ENCODE data around the gene ROCK2.

The ROCK2 gene

DNA sequence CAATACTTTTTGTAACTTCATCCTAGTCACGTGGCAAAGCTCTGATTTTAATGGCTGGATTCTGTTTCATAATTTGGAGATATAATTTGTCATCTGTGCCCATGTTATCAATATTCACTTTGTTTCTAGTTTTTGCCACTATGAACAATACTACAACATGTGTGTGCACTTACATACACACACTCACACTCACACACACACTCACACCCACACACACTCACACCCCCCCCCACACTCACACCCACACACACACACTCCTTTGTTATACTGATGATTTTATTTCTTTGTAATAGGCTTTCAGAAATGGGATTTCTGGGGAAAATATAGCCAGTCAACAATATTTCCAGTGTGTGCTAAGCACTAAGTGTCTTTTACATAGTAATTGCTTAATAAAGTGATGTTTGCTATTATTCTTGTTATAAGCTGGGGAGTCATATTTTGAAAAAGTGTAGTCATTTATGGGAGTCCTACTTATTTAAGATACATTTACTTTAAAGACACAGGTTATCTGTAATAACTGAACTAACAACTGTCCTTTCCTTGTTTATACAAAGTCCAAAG is 22.8 kb upstream of the ROCK2 start:
- DNase-seq (ENCODE audit: low read depth in 2 of 2) = no peak

DNA sequence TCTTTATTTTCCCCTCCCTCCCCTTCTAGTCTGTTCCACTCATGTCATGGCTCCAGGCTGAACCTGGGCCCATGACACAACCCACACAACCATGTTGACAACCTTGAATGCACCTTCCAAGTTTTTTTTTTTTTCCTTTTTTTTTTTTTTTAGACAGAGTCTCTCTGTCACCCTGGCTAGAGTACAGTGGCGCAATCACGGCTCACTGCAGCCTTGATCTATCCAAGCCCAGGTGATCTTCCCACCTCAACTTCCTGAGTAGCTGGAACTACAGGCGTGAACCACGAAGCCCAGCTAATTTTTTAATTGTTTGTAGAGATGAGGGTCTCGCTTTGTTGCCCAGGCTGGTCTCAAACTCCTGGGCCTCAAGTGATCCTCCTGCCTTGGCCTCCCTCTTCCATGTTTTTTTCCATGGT is 21.9 kb upstream of the ROCK2 start:
- DNase-seq (ENCODE audit: low read depth in 2 of 2) = no peak

DNA sequence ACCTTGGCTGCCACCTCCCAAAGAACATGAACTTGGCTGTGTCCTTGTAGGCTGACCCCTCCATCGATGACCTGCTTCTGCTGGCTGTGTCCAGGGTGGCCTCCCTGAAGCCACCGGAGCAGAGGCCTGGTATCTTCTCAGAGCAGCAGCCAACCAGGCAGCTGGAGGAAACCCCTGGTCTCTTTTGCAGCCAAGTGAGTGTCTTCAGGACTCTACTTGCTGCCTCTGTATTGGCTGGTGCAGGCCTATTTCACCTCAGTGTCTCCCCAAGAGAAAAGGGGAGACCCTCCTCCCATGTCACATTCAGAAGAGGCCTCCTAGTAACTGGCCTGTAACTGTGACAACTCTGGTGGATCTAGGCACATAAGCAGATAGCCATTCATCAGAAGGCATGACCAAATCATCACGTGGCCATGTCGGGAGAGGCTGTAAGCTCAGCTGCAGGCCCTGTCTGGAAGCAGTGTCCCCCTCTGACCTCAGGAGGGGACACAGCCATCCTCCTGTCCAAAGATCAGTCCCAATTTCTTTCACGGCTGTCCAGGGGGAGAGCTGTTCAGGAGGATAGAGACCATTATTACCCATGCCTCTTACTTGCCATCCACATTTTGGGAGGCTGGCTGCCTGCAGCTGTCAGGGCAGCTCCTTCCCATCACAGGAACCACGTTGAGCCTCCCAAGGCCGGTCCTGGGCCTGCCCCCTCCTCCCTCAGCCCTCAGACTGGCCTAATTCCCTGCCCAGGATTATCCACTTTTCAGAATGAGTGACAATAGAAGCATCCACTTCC is 20.9 kb upstream of the ROCK2 start:
- DNase-seq (ENCODE audit: low read depth in 2 of 2) = no peak

DNA sequence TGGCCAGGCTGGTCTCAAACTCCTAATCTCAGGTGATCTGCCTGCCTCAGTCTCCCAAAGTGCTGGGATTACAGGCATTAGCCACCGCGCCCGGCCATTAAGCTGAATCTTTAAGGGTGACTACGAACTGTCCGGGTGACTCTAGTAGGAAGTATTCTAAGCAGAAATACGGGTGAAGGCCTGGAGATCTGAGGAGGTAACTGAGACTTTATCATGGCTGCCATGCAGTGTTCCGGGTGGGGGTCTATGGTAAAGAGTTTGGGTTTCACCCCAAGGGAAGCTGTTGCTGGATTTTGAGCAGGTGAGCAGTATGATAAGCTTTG is 20.1 kb upstream of the ROCK2 start:
- no peak for DNase-seq (ENCODE audit: low read depth in 2 of 2)

DNA sequence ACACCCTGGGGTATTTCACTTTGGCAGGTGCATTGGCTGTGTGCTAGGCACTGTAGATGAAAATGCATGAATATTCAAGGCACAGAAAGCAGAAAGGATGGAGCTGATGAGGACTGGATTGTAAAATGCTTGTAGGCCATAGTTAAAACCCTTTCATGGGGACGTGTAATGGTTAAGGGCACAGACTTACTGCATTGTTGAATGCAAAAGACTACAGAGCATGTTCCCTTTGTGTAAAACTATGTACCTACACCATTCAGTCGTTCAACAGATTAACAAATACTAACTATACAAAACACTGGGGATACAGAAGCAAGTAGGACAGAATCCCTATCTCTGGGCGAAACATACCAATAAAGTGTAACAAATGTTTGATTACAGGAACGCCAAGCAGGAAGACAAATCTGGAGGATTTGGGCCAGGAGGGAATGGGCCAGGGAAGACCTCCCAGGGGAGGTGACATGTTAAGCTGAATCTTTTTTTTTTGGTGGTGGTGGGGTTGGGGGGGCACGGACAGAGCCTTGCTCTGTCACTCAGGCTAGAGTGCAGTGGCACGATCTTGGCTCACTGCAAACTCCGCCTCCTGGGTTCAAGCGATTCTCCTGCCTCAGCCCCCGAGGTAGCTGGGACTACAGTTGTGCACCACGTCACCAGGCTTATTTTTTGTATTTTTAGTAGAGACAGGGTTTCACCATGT is 19.6 kb upstream of the ROCK2 start:
- no peak for DNase-seq (ENCODE audit: low read depth in 2 of 2)

DNA sequence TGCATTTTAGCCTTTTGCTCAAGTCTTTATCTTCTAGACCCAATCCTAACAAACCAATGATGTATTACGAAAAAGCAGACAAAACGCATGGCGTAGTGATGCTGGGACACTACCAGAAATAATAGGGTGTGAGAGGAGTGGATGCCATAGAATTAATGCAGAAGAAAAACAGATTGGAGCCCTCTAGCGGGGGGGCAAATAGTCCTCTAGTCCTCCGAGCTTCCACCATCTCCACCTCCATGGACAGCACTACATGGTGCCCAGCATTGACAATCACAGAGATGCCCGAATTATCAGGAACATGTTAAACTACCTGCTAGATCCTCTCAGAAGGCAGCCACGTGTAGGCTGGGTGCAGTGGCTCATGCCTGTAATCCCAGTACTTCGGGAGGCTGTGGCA is 15.4 kb upstream of the ROCK2 start:
- DNase-seq (ENCODE audit: low read depth in 2 of 2) = no peak

DNA sequence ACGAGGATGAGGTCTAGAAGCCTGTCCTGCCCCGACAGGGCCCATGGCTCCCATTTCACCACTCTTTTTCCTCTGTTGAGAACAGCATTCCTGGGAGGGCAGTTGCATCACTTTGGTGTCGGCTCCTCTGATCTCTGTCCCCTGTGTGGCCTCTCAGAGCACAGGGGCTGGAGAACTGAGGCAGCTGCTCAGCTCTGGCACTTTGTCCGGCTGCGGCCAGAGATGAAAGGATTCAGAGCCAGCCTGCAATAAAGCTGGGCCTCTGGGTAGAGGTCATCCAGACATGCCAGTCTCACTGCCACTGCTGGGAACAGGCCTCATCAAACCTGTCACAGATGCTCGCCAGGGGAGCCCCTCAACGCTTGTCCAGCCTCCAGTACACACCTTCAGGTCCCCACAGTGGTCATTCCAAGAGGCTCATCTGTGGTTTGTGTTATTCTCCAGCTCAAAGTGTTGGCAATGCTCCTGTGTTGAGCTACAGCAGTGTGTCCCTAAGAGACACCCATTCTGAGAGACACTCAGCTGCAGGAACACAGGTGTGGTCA is 13.1 kb upstream of the ROCK2 start:
- no peak for DNase-seq (ENCODE audit: low read depth in 2 of 2)

DNA sequence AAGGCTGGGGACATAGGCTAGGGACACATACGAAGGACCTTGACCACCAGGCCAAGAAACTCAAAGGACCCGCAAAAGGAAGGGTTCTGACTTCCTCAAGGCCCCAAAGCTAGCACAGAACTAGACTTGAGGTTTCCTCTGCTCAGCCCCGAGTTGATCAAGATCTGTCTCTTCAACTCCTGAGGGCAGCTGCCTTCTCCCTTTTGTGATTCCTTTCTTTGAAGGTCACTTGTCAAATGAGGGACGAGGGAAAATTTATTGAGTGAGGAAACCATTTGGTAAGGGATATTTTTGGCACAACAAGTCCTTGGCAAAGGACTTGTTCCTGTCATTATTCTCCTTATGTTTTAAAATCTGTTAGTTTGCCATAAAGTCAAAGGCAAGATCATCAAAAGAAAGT is 12.3 kb upstream of the ROCK2 start:
- DNase-seq (ENCODE audit: low read depth in 2 of 2) = no peak

DNA sequence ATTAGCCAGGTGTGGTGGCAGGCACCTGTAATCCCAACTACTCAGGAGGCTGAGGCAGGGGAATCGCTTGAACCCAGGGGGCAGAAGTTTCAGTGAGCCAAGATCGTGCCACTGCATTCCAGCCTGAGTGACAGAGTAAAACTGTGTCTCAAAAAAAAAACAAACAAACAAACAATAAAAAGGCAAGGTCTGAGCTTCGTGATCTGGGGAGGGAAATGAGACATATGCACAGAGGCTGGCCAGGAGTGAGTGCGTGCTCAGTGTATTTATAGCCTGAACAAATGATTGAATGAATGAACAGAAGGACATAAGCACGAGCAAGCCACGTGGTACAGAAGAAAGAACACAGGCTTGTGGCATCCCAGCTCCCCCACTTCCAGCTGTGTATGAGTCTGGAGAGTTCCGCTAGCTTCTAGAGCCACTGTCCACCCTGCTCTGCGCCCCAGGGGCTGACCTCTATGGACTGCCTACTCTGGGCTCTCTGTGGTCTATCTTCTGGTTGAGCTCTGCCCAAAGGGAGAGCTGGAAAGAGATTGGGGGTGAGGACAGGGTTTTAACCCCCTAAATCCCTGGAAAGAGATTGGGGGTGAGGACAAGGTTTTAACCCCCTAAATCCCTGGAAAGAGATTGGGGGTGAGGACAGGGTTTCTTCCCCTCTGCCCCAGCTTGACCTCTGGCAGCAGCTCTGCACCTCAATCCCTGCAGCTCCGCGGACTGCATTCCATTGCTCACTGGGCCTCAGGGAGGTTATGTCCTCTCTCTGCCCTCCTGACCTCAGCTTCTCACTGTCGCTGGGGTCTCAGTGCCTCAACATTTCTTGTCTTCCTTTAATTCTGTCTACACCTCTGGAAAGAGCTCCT is 11.0 kb upstream of the ROCK2 start:
- no peak for DNase-seq (ENCODE audit: low read depth in 2 of 2)

DNA sequence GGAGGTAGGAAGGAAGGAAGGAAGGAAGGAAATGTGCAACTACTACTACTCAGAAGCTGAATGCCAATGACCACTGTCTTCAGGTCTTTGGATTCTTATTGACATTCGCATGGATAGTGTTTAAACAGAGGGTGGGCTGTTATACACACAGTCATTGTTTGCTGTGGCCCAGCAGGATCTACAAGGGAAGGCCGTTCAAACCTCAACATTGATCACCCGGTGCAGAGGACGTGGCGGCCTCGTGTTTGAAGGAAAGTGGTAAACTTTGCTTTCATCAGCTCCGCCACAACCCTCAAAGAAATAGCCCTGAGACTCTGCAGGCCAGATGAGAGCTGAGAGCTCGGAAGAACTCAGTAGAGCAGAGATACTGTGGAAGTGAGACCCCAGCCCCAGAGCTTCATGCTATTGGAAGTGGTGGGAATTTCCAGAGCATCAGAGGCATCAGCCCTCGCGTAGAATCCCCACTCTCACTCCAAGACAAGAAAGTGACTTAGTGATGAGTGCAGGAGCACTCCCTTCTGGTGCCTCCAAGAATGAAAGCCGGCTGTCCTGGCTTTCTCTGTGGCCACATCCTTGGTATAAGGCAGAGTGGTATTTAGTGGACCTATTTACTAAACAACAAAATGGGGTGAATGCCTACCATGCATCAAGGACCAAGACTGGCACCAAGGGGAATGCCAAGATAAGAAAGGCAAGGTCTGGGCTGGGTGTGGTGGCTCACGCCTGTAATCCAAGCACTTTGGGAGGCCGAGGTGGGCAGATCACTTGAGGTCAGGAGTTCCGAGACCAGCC is 10.1 kb upstream of the ROCK2 start:
- DNase-seq (ENCODE audit: low read depth in 2 of 2) = no peak

DNA sequence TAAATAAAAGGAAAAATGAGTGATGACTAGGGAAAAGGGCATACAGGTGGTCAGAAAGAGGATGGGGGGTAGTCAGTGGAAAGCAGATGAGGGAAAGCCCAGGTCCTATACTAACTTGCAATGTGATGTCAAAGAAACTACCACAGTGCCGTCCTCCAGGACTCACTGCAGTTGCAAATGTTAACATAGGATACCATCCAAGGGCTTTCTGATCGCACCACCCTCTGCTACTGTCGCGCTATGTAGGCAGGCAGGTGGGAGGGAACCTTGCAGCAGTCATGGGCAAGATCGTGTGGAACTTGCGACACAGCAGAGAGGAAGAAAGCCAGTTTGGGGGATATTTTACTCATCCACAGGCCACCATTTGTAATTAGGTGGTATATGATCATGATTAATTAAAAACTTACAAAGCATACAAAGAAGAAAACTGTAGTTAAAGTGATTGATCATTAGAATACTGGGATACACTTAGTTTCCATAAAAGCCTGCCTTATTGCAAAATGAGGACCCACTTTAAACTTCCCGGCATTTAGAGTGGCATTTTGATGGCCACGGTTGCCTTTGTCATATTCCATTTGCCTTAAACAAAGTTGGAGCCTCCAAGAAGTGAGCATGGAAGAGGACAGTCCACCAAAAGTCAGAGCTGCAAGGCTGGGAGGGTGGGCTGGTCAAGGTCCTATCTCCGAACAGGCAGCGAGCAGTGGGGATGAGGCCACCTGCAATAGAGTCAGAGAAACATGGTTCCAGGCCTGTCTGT is 8.5 kb upstream of the ROCK2 start:
- no peak for DNase-seq (ENCODE audit: low read depth in 2 of 2)

DNA sequence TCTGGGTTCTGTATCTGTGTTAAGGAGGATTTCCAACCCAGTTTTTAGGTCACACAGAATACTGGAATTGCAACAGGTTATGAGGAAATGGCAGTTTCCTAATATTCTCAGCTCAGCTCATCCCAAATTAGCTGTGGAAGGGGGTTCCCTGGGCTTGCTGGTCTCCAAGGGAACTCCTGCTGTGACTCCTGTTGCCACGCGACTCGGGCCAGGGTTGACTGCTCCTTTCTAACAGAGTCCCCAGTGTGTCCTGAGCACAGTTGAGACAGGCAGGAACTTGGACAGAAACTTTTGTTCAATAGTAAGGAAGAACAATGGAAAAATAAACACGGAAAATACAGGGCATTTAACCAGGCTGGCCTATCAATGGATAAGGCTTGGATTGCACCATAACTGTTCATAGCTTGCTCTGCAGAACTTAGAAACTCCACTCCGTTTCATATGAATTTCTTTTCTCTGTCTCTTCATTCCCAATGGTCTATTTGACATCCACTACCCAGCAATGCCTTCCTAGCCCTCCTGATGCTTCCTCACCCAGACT is 3.8 kb upstream of the ROCK2 start:
- DNase-seq (ENCODE audit: low read depth in 2 of 2) = no peak

DNA sequence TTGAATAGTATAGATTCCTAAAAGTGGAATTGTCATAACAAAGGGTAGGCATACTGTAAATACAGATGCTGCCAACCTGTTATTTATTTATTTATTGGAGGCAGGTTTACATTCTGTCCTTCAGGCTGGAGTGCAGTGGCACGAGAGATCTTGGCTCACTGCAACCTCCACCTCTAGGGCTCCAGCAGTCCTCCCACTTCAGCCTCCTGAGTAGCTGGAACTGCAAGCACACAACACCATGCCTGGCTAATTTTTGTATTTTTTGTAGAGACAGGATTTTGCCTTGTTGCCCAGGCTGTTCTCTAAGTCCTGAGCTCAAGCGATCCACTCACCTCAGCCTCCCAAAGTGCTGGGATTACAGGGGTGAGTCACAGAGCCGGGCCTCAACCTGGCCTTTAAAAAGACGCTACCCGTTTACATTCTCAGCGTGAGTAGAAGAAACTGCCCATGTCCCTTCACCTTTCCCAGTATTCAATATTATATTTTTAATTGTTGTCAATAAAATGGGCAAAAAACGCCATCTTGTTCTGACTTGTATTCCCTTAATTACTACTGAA is 3.0 kb upstream of the ROCK2 start:
- no peak for DNase-seq (ENCODE audit: low read depth in 2 of 2)

DNA sequence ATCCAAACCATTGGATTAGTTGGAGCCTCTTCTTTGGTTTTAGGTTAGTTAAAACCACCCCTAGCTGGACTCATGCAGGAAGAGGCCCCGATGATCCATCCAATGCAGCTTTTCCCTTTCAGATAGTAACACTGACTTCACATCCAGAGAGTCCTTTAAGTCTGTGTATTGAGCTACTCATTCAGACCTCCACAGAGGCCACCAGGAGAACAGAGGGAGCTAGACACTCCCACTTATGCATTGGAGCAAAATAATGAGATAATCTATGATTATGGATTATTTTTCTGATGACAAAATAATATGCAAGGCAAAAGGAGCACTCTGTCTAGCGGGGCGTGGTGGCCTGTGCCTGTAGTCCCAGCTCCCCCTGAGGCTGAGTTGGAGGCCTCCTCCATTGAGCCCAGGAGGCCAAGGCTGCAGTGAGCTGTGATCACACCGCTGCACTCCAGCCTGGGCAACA is 1.6 kb upstream of the ROCK2 start:
- no peak for DNase-seq (ENCODE audit: low read depth in 2 of 2)

DNA sequence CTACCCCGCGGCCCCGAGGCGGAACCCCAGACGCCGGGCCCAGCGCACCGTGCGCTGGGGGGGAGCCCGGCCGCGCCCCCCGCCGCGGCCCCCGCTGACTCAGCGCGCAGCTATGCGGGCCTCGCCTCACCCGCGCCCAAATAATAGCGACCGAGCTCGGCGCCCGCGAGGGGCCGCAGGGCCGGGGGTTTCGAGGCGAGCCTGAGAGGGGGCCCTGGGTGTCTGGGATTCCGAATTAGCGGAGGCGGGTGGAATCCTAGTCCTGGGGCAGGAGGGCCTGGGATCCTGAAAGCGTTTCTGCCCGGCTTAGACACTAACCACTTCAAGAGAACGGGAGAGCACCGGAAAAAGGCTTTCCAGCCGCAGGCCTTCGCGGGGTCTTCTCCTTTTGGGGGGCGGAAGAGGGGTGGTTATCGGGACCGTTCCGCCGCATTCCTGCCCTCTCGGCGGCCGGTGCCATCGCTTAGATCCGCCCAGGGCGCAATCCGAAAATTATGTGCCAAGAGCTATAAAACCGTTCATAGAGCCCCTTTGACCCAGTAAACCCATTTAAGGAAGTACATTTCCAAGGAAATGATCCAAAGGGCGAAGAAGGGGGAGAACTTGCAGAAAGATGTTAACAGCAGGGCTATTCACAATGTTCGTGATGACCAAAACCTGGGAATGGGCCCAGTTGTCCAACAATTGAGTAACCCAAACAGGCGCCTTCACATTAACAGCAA is 681 bp upstream of the ROCK2 start:
- DNase-seq (ENCODE audit: low read depth in 2 of 2) = no peak

DNA sequence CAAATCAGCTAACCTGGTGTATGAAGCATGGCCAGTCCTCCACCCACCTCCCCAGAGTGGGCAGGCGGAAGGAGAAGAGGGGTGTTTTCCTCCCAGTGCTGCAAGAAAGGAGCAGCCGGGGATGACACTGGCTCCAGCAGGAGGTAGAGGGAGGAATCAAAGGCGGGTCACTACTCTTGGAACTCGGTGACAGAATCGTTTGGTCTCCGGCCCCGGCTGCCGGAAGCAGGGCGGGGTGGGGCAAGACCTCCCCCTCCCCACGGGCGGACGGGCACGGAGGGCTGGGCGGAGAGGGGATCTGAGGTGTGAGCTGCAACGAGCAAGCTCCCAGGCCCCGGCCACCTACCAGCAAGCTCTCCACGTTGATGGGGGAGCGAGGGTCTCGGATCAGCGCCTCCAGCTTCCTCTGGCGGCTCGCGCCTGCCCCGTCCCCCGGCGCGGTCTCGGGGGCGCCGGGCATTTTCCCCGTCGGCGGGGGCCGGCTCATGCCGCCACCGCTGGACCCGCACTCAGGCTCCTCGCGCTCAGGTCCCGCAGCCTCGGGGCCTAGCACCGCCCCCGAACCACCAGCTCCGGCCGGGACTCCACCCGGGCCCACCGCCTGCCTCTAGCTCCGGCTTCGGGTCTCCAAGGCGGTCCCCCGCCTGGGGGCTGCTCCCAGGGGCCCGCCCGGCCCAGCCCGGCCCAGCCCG is 640 bp downstream of the ROCK2 start:
- peak; percentile 2 to 12 for DNase-seq (ENCODE audit: low read depth in 2 of 2)

DNA sequence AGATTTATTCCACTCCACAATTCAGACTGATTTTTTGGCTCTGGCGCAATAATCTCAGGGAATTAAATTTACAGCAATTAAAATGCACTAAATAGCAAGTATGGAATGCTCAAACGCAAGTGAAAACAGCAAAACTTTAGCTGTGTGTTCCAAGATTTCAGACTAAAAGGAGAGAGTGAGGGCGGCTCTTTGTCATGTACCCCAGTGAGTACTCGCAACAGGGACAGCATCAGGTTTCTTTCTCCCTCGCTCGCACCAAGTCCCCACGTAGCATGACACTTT is 1.1 kb downstream of the ROCK2 start:
- no peak for DNase-seq (ENCODE audit: low read depth in 2 of 2)

DNA sequence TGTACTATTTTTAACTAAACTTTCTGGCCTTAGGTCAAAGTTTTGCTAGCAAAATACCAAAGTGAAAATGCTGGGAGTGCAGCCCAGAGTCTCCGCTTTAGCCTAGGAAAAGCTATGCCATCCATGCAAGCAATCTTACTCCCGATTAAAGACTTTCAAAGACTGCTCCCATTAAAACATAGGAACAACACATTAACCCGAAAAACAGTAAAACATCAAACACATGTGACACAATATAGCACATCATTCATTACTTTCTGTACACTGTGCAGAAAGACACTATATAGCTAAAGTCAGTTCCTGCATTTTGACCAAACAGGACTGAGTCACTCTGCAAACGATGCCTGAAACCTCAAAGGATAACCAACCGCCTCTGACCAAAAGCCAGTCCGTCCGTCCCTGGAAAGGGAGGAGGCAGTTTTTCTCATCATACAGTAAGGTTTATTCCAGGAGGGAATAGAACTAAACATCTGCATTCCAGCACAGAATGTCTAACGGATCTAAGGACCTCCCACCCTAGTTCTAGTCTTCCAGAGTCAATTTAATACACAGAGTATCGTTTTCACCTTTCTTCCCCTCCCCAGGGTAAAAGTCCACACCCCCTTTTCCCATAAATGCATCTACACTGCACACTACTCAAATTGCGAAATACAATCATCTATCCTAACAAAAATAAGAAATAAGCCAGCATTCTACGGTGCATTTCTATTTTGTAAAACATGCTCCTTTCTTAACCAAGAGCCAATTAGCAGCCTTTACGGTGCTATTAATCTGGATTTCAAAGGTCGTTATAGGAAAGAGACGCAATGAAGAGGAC is 1.7 kb downstream of the ROCK2 start:
- DNase-seq (ENCODE audit: low read depth in 2 of 2) = no peak
